Activated B cell treated with CpG ODN at 0.5 μM for 24 hours (primary cell): ENCODE measurements around the gene NFIB. TPM values are rescaled to one million over a fixed set of nuclear protein-coding genes. Genes with fewer than 3 reads are reported as not detected.

Experiments
- ATAC-seq: fragments of 200-7000 bp; cut with Tn5 transposase; one replicate; pipeline ENCODE4 v1.10.0; 2021; ENCODE audit warnings: low read depth, mild to moderate bottlenecking, moderate library complexity
- CTCF ChIA-PET: fragments of 350-600 bp; sonication (Branson Sonifier 250); formaldehyde crosslinking; loops from one replicate; lab custom pipeline; 2021; ENCODE audit warnings: antibody characterized with exemption; lab: Charles Lee
- POLR2A ChIA-PET: fragments of 350-600 bp; sonication (Branson Sonifier 250); formaldehyde crosslinking; loops from one replicate; lab custom pipeline; 2021; ENCODE audit warnings: antibody characterized with exemption; lab: Charles Lee
- DNase-seq: peaks from one replicate; pipeline ENCODE4 v3.0.0; 2022
- H3K27ac Mint-ChIP-seq: one replicate; pipeline ENCODE4 v1.8.0; 2020; ENCODE audit warnings: mixed read lengths
- H3K27me3 Mint-ChIP-seq: one replicate; pipeline ENCODE4 v1.8.0; 2021; ENCODE audit warnings: mixed read lengths
- H3K36me3 Mint-ChIP-seq: one replicate; pipeline ENCODE4 v1.8.0; 2021; ENCODE audit warnings: low read depth, mixed read lengths
- H3K4me1 Mint-ChIP-seq: one replicate; pipeline ENCODE4 v1.8.0; 2021; ENCODE audit warnings: mixed read lengths
- H3K4me3 Mint-ChIP-seq: one replicate; pipeline ENCODE4 v1.8.0; 2020; ENCODE audit warnings: mild to moderate bottlenecking, mixed read lengths
- H3K9me3 Mint-ChIP-seq: one replicate; pipeline ENCODE4 v1.8.0; 2020; ENCODE audit warnings: mixed read lengths
- intact Hi-C: fragments of 100-400 bp; cut with micrococcal nuclease; formaldehyde crosslinking; loops from one replicate; pipeline ENCODE4 v1.15.1; 2024
- total RNA-seq: library from RNA; stranded (reverse); gene quantifications from 2 replicates; pipeline ENCODE4 v1.2.3, GENCODE V29; 2022
- TF ChIP-seq, protein P1 (sequence below): fragments of 200-600 bp; IDR thresholded peaks from one replicate; pipeline ENCODE4 v1.8.0; 2022; ENCODE audit warnings: antibody characterized with exemption, mild to moderate bottlenecking

The NFIB gene
- total RNA-seq, 1 donor from 2014 or later, result not detected

DNA sequence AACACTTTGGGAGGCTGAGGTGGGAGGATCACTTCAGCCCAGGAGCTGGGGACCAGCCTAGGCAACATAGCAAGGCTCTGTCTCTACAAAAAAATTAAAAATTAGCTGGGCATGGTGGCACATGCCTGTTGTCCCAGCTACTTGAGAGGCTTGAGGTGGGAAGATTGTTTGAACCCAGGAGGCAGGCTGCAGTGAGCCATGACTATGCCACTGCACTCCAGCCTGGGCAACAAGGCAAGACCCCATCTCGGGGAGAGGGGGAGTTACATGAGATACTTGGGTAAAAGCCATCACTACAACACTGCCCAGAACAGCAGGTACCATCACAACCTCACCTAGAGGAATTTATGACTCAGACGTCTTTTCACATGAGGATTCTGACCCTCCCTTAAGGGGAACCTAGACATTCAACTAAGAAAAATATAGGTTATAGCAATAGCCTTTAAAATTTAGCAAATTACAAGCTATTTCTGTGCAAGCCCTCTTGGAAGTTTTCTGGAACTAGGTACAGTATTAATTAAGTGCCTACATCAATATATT is 143.5 kb downstream of the NFIB start:
- no peaks in the 10 kb centered on the region for H3K4me1 Mint-ChIP-seq
- ChIA-PET POLR2A (no interaction called here), CTCF (no interaction called here)
- no peak overlapping the region for H3K27ac Mint-ChIP-seq
- H3K4me3 Mint-ChIP-seq, result no peak overlapping the region
- H3K9me3 Mint-ChIP-seq, result no peaks in the 10 kb centered on the region
- TF ChIP-seq, protein P1, sequence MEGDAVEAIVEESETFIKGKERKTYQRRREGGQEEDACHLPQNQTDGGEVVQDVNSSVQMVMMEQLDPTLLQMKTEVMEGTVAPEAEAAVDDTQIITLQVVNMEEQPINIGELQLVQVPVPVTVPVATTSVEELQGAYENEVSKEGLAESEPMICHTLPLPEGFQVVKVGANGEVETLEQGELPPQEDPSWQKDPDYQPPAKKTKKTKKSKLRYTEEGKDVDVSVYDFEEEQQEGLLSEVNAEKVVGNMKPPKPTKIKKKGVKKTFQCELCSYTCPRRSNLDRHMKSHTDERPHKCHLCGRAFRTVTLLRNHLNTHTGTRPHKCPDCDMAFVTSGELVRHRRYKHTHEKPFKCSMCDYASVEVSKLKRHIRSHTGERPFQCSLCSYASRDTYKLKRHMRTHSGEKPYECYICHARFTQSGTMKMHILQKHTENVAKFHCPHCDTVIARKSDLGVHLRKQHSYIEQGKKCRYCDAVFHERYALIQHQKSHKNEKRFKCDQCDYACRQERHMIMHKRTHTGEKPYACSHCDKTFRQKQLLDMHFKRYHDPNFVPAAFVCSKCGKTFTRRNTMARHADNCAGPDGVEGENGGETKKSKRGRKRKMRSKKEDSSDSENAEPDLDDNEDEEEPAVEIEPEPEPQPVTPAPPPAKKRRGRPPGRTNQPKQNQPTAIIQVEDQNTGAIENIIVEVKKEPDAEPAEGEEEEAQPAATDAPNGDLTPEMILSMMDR, result no peak
- ATAC-seq (no peak), DNase-seq (no peak)
- H3K27me3 Mint-ChIP-seq, result no peaks in the 10 kb centered on the region
- H3K36me3 Mint-ChIP-seq, result no peaks in the 10 kb centered on the region
- intact Hi-C loops, result no loop called here

DNA sequence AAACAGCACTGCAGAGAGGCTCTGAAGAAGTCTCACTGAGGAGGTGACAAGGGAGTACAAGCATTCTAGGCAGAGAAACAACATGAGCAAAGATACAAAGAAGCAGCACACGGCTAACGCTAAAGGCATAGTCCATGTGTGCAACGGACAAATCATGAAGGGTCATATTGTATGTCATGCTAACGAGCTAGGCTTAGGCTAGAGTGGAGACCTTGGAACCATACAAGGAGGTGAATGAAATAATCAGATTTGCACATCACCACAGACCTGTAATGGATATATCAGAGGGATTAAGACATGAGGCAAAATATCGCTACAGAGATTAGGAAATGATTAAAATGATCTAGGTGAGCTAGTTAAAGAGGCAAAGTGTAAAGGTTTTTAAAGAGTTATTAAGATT is 145.6 kb downstream of the NFIB start:
- DNase-seq, result no peak
- Mint-ChIP-seq H3K4me1 (no peaks in the 10 kb centered on the region), H3K27me3 (no peaks in the 10 kb centered on the region), H3K9me3 (no peaks in the 10 kb centered on the region), H3K27ac (no peak overlapping the region), H3K36me3 (no peaks in the 10 kb centered on the region), H3K4me3 (no peak overlapping the region)
- ChIA-PET POLR2A (no interaction called here), CTCF (no interaction called here)
- intact Hi-C loops, result no loop called here
- TF ChIP-seq, protein P1, result no peak
- no peak for ATAC-seq

DNA sequence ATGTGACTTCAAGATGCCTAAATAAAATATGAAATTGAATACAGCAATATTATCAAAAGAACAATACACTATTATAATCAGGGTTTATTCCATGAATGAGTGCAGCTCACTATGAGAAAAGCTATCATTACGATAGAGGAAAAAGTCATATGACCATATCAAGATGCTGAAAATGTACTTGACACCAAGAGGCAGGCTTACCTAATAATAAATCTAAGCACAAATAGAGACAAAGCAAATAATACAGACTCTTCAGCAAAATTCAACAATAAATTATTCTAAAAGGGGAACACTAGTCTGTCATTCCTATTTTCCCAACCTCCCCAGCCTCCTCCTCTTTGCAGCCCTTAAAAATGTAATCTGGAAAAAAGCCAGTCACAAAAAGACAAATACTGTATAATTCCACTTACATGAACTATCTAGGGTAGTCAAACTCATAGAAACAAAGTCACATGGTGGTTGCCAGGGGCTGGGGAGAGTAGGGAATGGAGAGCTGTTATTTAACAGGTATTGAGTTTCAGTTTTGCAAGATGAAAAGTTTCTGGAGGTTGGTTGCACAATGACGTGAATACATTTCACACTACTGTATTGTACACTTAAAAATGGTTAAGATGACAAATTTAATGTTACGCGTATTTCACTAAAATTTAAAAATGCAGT is 148.4 kb downstream of the NFIB start:
- TF ChIP-seq, protein P1, result no peak
- no peak overlapping the region for H3K27ac Mint-ChIP-seq
- H3K36me3 Mint-ChIP-seq, result no peaks in the 10 kb centered on the region
- no peaks in the 10 kb centered on the region for H3K9me3 Mint-ChIP-seq
- H3K27me3 Mint-ChIP-seq, result no peaks in the 10 kb centered on the region
- intact Hi-C loops, result no loop called here
- ChIA-PET POLR2A (no interaction called here), CTCF (no interaction called here)
- ATAC-seq (no peak), DNase-seq (no peak)
- no peak overlapping the region for H3K4me3 Mint-ChIP-seq
- no peaks in the 10 kb centered on the region for H3K4me1 Mint-ChIP-seq

DNA sequence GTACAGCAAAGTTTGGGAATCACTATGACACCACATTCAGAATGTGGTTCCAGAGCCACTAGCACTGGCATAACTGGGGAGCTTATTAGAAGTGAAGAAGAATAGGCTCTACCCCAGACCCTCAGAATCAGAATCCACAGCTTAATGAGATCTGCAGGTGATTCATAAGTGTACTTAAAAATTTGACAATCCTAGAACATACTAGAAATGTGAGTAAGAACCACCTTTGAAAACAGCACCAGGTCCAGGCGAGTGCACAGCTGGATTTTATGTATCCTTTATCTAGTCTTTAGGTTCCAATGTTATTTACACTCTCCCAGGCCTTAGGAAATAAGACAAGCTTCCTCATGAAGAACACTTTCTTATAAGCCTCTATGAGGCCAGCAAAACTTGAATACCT is 149.0 kb downstream of the NFIB start:
- POLR2A ChIA-PET, result no interaction called here
- H3K4me1 Mint-ChIP-seq, result no peaks in the 10 kb centered on the region

DNA sequence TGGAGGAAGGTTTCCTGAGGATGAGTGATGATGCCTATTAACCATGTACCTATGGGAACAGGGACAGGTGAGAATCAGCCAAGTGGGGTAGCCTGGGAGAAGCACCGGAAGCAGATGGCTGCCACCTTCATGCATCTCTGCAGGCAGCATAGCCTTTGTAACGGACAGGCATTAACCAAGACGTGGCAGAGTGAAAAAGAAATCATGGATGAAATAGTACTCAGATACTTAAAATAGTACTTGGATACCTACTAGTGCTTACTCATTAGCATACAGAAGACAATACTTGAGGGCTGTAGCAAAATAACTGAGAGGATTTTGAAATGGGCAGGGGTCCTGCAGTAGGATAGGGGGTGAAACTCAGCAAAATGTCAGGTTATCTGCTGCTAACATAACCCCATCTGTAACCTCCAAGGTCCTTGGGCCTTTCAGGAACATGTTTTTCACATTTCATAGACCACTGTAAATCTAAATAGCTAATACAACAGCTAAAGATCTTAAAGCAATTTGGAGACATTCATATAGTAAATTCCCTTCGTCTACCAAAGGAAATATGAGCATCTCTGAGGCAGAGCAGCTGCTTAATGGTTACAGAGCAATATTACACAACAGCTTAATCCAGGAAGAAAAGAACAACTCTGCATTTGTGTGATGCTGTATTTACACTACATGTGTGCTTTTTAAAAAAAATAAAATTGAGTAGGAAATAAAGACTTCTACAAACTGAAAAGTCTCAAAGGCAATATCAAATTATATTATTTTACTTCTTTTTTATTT is 154.3 kb downstream of the NFIB start:
- no peak overlapping the region for H3K27ac Mint-ChIP-seq
- no peak for DNase-seq
- no peaks in the 10 kb centered on the region for H3K4me1 Mint-ChIP-seq
- ATAC-seq, result no peak
- intact Hi-C loops, result no loop called here
- H3K9me3 Mint-ChIP-seq, result no peaks in the 10 kb centered on the region
- POLR2A ChIA-PET, result no interaction called here
- CTCF ChIA-PET, result no interaction called here
- TF ChIP-seq, protein P1, result no peak
- no peaks in the 10 kb centered on the region for H3K36me3 Mint-ChIP-seq
- H3K4me3 Mint-ChIP-seq, result no peak overlapping the region
- no peaks in the 10 kb centered on the region for H3K27me3 Mint-ChIP-seq

More for the DNA sequence above, 149.0 kb downstream of the NFIB start:
- no peaks in the 10 kb centered on the region for H3K9me3 Mint-ChIP-seq
- H3K27me3 Mint-ChIP-seq, result no peaks in the 10 kb centered on the region
- intact Hi-C loops, result no loop called here
- H3K4me3 Mint-ChIP-seq, result no peak overlapping the region
- H3K27ac Mint-ChIP-seq, result no peak overlapping the region
- CTCF ChIA-PET, result no interaction called here
- ATAC-seq (no peak), DNase-seq (no peak)
- no peaks in the 10 kb centered on the region for H3K36me3 Mint-ChIP-seq
- TF ChIP-seq, protein P1, result no peak
